GM18517 (cell line): ENCODE results near the gene HTR2C.
A peak's percentile ranks its signal among the peaks of the same experiment; 100 is the strongest.
"Not testable (repeated sequence)": the region's sequence is repeated elsewhere in the genome, so short reads cannot be mapped to it uniquely, and the experiment has no call there.

ENCODE experiments used
- ATAC-seq: cut with Tn5 transposase; IDR thresholded peaks from one replicate; pipeline ENCODE4 v1.9.1; 2021; ENCODE audit warnings: mild to moderate bottlenecking, moderate library complexity; ENCODE audit not compliant: unreplicated experiment

Gene HTR2C

DNA sequence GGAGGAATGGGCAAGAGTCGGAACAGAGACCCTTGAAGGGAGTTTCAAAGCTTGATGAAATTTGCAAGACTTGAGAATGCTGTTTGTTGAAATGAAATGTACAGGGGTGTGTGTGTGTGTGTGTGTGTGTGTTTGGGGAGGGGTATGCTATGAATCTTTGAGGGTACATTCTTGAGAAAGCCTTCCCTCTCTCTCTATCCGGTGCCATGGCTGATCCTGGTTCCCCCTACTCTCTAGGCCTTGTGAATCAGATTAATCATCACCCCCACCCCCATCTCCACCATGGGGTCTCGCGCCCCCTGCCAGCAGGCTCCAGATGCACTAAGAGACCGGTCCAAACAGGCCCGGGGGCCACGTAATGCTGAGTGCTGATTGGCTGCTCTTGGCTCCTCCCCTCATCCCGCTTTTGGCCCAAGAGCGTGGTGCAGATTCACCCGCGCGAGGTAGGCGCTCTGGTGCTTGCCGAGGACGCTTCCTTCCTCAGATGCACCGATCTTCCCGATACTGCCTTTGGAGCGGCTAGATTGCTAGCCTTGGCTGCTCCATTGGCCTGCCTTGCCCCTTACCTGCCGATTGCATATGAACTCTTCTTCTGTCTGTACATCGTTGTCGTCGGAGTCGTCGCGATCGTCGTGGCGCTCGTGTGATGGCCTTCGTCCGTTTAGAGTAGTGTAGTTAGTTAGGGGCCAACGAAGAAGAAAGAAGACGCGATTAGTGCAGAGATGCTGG lies at the start of gene HTR2C:
TSS of gene HTR2C (plus strand) at position 441 of the 729 bp plus-strand sequence. CDS start 142,851 bp downstream, outside the sequence.
- ATAC-seq = no peak

DNA sequence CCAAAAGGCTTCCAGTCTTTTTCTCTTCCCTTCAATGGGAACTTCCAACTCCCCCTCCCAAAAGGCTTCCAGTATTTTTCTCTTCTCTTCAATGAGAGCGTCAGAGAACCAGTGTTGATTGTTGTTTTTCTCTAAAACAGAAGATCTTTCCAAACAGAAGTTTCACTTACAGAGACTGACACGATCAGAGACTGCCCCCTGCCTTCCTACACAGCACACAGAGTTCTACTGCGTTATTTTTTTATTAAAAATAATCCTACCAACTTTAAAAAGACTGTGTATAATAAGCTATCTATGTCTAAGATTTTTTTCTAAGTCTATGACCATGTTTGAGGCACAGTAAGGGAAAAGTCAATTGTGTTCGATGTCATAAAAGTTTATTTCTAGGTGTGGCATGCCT lies 3.5 kb upstream of the HTR2C start:
- no peak for ATAC-seq

DNA sequence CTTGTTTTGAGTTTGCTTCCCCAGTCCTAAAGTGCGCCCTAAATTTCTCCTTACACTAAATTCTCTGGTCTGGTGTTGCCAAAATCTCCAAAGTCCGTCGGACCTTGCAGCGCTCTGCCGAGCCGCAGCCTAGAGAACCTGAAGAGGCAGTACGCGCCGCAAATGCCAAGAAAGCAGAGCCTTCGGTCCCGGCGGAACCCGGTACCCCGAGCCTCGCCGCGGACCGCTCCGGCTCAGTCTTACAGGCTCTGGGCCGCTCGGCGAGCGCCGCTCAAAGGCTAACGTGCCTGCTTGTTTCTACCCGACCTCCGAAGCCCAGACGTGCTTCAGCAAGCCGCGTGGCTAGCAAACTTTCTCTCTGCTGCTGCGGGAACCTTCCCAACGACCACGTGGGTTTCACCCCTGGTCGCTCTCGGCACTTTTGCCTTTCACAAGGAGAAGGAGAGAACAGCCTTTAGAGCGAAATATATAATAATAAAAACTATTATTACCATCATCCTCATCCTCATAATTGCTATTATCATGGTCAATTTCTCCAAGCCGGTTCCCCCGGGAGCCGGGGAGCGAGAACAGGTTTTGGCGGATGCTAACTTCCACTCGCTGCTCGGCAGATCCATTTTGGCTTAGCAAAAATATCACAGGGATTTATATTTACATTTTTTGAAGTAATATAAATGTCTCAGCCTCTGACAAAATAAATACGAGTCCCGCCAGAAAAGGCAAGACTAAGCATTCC lies 2.2 kb upstream of the HTR2C start:
- ATAC-seq = no peak

DNA sequence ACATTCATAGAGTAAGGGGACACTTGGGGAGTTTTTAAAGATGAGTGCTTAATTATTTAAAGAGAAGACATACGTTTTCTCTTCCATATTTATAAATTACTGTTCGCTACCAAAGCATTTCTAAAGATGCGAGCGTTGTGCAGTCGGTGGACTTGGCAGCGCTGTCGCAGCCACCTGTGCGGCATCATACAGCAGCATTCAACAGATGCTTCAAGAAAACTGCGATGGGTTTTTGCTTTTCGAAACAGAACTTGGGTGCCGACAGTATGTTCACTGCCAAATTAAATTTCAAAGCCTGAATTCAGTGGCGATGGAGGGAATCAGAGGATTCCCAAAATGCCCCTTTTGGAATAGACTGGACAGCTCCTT lies 1.6 kb upstream of the HTR2C start:
- ATAC-seq = no peak

DNA sequence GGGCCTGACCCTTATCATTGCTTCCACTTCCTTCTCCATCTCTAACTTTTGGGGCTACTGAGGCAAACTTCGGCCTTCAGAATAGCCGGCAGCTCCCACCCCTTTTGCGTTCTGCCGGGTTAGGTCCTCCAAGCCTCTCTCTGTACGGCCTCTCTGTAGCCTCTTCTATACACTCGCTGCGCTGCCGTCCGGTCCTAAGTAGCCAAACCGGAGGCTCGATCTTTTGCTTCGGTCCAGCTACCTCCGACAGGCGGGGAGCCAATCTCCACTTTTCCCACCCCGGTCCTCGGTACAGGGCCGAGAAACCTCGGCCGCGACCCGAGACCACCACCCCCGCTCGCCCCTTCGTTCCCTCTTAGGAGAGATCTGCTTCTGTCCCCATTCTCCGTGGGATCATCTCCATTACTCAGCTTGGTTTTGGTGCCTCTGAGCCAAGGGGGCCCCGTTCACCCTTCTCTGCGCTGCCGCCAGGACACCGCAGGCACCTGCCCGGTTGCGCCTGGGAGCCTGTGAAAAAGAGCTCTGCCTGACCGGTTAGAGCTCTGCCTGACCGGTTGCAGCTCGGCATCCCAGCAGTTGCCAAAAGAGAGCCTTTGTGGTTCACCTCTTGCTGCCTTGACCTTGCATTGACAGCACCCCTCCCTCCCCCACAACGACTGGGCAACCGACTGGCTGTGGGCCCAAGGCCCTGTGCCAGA lies 1.0 kb upstream of the HTR2C start:
- no peak for ATAC-seq

DNA sequence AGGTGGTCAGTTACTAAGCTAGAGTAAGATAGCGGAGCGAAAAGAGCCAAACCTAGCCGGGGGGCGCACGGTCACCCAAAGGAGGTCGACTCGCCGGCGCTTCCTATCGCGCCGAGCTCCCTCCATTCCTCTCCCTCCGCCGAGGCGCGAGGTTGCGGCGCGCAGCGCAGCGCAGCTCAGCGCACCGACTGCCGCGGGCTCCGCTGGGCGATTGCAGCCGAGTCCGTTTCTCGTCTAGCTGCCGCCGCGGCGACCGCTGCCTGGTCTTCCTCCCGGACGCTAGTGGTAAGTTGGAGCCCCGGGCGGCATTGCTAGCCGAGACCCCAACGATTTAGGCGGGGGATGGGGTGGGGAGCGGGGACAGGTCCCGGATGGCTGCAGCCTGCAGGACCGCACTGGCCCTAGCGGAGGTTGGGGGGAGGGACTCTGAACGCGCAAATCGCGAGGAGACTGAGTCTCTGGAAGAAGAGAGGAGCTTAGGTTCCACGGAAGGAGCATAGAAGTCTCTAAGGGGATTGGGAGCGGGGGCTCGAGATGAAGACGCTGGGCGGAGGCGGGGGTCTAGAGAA lies 573 bp downstream of the HTR2C start:
- ATAC-seq = no peak

DNA sequence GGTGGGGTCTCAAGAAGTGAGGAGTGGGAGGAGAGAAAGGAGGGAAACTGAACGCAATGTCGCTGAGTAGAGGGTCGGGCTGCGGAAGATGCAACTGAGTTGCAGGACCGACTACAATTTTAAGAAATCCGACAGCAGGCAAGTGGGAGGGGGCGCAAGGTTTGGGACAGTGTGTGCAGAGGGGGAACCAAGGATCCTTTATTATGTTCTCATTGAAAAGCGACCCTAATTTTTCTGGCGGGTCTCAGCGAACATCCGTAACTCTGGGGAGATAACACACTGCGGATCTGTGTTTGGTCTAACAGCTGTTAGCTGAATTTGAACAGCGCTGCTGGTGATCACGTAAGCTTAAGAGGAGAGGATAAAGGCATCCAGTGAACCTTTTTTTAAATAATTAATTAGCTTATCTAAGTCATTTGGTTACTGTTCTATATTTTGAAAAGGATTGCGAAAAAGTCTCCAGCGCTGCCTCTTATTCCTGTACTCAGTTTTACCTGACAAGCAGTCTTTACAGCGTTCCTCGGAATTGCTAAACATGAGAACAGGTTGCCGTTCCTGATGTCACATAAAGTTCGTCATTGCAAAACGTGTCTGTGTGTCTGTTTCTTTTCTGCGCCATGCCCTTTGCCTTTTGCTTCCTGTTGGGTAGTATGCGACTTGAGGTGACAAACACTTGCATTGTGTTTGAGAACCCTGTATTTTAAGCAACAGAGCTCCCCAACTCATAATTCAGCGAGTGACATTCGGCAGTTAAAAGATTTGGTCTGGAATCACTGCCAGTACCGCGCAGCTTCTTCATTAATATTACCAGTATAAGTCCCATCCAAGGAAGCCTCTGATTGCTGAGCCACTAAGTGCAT lies 1.3 kb downstream of the HTR2C start:
- no peak for ATAC-seq

DNA sequence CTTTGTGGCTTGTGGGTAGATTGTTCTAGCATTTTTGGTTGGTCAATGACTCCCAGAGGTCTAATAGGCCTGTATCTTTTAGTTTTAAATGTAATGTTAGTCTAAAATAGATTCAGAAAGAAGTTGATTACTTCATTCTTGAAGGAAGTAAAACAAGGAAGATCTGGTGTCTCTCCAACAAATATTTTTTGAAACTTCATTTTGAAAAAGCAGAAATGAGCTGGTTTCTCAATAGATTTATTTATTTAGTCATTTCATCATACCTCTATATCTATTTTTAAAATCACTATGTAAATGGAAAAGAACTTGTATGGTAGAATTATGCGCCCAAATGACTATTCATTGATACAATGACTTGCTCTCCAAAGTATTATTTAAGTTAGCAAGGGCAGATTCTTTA lies 7.2 kb downstream of the HTR2C start:
- ATAC-seq = no peak

DNA sequence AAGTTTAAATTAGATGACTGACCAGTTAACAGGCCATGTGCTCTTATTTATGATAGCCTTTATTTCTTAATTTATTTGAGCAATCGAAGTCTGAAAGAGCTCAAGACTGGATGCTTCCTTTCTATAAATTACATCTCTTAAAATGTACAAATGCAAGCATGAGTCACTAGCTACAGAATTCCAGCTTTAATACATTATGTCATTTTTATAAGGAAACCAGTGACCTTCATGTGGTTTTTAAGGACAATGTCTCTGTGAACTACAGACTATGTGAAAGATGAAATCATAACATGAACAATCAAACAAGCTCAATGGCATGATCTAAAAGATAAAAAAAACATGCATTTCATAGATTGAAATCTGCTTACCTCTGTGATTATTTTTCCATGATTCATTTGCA lies 15.4 kb downstream of the HTR2C start:
- ATAC-seq = no peak

DNA sequence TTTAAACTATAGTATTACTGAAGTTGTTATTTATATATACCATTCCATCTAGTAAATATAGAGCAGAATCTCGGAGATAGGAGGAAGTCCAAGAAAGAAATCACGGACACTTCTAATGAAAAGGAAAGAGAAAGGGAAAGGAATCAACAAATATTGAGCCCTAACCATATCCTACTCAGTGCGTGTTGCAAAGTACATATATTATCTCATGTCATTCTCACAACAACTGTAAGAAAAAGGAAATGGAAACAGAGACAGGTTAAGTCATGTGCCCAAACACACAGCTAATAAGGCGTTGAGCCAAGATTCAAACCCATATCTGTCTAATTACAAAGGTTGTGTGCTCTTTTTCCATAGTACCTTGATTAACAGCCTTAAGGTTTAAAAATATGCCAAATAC lies 16.0 kb downstream of the HTR2C start:
- no peak for ATAC-seq

DNA sequence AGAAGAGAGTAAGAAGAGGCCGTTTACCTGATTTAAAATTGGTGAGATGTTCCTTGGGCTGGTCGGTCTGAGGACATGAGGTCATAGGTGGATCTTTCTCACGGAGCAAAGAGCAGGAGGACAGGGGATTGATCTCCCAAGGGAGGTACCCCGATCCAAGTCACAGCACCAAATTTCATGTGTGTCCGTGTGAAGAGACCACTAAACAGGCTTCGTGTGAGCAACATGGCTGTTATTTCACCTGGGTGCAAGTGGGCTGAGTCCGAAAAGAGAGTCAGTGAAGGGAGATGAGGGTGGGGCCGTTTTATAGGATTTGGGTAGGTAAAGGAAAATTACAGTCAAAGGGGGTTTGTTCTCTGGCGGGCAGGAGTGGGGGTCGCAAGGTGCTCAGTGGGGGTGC lies 22.7 kb downstream of the HTR2C start:
- ATAC-seq = not testable (repeated sequence)

DNA sequence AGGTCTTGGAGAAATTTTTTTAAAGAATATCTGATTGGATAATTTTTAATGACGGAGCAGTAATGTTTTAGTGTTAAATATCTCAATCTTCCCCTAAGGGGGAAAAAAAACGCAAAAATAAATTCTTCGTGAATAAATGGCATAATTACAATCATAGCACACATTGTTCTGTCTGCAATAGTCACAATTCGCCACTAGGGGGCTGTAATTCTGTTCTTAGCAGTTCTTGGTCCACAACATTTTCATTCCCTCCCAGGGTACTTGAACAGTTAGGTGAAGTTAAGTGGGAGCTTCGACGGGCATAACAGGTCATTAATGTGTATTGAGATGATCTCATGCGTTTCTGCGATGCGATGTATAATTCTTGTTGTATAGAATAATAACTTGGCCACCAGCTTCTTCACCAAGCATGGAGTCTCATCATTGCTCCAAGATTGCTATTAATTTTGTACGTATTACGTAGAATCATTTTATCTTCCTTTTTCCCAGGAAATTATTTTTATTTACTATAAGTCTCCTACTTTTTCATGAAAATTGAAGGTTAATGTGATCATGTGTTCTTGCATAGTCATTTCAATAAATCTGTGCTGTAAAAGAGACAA lies 27.2 kb downstream of the HTR2C start:
- peak; percentile 90 for ATAC-seq

DNA sequence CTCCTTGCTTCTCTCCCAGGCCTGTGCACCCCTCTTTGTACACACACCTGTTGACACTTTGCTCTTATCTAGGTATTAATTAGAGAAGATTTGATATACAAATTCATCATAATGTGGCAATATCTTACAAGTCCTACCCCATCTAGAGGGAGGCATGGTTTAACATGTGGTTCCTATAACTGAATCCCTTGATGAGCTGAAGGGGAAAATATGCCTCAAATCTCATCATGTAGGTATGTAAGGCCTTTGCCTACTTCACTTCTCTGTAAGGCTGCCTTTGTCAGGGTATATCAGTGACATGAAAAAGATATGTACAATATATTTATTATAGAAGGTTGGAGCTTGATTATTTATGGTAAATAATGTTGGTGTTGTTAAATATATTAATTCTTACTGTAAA lies 31.9 kb downstream of the HTR2C start:
- ATAC-seq = no peak

DNA sequence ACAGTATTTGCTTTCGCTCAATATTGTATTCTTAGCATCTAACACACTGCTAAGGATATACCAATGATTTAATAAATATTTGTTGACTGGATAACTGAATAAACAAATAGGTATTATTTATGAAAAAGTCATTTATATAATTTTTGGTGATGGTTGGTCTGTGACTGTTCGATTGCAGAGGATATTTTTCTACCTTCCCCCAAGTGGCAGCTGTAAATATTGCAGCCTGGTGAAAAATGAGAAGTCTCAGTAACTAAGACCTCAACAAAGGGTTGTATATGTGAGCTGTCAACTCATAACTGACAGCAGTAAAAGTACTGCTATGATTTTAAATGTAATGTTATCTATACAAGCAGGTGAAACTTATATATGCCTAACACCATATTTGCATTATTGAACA lies 36.0 kb downstream of the HTR2C start:
- no peak for ATAC-seq

DNA sequence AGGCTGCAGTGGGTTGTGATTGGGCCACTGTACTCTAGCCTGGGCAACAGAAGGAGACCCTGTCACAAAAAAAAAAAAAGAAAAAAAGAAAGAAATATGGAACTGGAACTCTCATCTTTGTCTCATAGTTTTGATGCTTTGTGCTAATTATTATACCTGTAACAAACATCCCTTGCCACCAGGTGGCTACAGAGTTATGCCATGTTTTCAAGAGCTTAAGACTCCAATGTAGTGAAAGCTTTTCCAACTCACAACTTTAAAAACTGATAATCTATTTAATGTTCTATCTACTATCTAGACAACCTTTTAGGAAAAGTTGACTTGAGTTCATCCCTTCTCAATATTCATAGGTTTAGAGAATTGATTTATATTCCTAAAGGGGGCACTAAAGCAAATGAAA lies 42.4 kb downstream of the HTR2C start:
- ATAC-seq = no peak

DNA sequence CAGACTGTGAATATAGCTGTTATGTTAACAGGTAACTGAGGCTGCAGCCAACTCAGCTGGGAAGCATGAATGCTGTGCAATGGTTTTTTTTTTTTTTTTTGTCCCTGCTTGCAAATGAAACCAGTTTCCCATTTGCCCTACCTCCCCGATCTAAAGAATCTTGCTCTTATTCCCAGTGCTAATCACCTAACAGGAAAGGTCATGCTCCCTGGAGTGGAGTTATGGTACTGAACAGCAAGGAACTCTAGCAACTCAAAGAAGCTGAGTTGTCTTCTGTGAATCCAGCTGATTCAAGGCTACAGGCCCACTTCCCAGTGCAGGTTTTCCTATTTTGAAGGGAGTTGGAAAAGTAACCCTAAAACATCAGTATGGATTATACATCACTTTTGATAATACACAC lies 52.1 kb downstream of the HTR2C start:
- ATAC-seq = no peak

DNA sequence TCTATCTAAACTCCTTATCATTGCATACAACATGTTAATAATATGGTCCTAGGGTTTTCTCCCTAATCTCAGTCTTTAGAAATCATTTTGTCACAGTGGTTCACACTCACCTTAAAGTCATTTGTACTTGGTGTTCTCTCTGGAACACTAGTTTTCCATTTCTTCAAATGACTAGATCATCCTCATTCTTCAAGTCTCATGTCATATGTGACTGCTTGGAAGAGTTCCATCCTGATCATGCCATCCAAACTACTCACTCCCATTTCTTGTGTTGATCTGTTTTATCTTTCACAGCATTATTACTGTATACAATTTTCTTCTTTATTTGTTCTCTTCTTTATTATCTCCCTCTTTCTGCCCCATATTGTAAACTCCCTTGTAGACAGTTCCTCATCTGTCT lies 66.5 kb downstream of the HTR2C start:
- no peak for ATAC-seq

DNA sequence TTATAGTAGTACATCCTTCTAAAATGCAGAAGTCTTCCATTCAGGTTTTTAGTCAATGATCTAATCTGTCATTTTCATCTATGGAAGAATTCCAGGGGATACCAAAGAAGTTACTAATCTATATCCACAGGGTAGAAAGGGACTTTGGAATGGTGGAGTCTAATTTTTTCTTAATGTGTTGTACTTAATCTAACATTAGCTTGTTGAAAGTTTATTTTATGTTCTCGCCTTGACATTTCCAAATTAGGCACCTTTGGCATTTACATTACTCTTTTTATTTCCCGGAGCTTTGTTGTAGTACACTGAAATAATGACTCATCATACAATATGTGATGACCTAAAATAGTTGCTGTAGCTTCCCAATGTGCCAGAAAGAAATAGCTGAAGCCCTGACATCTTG lies 91.5 kb downstream of the HTR2C start:
- ATAC-seq = no peak

DNA sequence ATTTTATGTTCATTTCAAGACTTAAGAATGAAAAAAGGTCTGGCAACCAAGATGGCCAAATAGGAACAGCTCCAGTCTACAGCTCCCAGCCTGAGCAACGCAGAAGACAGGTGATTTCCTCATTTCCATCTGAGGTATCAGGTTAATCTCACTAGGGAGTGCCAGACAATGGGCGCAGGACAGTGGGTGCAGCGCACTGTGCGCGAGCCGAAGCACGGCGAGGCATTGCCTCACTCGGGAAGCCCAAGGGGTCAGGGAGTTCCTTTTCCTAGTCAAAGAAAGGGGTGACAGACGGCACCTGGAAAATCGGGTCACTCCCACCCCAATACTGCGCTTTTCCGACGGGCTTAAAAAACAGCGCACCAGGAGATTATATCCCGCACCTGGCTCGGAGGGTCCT lies 116.6 kb downstream of the HTR2C start:
- ATAC-seq = not testable (repeated sequence)

DNA sequence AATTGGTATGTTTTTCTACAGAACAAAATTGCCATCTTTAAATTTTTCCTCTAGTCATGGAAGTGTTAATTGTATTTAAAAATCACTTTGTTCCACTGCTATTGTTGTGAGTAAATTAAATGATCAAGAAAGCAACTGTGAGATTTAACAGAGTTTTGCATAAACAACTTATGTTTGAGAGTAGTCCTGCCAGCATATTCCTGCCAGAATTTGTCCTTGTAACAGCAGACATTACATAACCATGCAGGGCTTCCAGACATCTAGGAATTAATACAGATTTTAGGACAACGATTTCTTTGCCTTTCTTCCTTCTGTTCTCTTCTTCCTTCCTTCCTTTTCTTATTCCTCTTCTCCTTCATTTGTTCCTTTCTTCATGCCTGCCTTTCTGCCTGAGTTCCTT lies 125.5 kb downstream of the HTR2C start:
- no peak for ATAC-seq
